Stimulated activated CD4-positive, alpha-beta T cell treated with anti-CD3 and anti-CD28 coated beads, Interleukin-2, amount 100 ng/mL, for 4 hours (primary cell): ENCODE measurements around the gene WDR31.
A peak's percentile ranks its signal among the peaks of the same experiment; 100 is the strongest.
"Not testable (repeated sequence)": the region's sequence is repeated elsewhere in the genome, so short reads cannot be mapped to it uniquely, and the experiment has no call there.

Experiments
- DNase-seq: peaks from one replicate; pipeline ENCODE4 v3.0.0-alpha.2; 2020; ENCODE audit warnings: low read depth

Gene WDR31

DNA sequence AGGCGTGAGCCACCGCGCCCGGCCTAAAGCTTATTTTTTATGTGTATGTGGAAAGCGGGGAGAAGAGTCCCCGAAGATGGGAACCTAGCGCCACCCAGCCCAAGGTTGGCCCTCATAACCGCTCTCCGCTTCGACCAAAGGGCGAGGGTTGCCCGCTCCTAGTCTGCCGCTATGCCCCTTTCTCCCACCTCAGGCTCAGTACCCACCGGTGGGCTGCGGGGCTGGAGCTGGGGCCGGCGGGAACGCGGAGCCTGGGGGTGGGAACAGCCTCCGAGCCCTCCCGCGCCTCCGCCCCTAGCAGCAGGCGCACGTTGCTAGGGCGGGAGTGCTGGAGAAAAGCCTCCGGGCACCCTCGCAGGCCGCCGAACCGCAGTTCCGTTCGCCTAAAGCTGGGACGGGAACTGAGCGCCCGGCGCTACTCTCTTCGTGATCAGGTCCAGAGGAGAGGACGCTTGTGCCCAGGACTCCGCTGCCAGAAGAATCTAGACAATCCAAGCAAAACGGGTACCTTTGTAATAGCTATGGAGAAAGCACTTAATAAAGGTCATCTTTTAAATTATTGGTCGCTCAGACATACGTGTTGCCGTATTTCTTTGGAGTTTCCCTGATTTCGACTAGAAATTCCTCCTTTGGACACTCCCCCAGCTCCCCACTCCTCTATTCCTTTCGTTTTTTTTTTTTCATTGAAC, at the start of gene WDR31:
Gene WDR31 (minus strand): TSS at position 265 of the 689 bp plus-strand sequence. CDS start 8,253 bp downstream, outside the sequence.
- peak; percentile 73 for DNase-seq

DNA sequence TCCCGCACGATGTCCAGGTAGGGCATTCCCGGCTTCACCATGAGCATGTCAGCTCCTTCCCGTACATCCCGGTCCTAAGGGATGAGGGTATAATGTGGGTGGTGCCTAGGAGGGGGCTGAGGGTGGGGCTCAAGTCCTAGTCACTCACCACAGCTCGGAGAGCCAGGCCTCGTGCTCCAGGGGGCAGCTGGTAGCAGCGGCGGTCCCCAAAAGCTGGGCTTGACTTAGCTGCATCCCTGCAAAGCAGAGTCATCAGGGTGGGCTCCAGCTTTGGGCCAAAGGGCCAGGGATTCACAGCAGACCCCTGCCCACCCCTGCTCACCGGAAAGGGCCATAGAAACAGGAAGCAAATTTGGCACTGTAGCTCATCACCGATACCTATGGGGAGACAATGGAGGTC, 49.4 kb upstream of the WDR31 start:
- DNase-seq, result no peak

DNA sequence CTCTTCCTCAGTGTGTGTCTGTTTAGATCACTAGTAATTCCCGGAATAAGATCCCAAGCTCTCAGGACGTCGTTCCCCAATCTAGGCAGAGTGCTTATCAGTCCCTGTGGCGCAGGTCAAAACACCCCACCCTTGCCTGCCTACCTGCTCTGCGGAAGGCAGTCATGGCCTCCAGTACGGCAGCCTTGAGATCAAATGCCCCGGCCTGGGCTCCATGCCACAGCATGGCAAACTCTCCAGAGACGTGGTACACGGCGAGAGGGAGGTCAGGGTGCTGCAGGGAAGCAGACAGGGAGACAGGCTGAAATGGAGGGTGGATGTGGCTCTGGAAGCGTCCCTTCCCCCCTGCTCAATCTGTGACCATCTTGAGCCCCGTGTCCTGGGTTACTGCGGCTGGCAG, 48.8 kb upstream of the WDR31 start:
- no peak for DNase-seq

DNA sequence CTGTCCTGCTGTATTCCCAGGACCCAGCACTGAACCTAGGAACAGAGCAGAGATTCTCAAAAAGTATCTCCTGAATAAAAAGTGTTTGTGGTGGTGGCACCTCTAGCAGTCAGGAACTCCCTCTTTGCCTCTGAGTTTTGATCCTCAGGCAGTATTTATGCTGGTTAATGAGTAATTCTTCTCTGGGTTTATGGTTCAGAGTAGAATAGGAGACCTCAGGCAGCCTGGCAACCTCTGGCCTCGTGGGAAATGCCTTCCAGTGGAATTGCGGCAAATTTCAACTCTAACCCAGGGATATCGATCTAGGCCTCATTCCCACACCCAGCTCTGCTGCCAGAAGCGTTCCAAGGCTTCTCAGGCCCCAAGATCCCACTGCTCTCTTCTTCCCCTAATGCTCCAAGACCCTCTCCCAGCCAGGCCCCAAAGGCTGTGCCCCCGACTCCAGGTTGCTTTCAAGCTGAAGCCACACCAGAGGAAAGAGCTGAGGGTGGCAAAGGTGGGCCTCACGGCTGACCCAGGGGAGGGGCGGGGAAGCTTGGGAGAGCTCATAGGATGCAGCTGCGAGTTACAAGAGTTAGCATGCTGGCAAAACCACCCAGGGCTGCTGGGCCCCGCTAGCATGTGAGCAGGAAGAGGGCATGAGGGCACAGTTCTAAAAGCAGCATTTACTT, 47.6 kb upstream of the WDR31 start:
- DNase-seq, result no peak

DNA sequence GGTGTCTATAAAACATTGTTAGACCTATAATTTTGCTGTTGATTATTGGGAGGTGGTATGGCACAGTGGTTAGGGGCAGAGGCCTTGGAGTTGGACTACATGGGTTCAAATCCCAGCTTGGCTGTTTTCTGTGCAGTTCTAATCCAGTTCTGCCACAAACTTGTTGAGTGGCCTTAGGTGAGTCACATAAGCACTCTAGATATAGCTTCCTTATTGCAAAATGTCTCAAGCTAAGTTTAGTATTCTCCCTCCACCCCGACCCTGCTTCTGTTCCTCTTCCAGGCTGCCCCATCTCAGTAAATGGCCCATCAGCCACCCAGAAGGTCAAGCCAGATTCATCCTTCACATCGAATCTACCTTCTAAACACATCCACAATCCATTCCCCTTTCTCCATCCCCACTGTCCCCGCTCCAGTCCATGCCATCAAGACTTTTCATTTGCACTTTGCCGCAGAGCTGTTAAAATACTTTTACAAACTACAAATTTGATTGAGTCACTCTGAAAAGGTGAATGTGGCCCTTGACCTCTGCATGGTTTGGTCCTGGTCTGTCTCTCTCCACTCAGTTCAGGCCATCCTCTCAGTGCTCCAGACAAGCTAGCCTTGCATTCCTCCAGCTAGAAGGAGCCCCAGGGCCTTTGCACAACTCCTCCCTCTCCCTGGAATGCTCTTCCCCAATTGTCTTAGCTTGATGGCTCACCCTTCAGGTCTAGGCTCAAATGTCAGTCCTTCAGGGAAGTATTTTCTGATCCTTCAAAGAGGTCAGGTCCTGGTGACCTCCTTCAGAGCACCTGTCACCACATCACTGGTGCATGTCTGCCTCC, 46.7 kb upstream of the WDR31 start:
- DNase-seq, result no peak

DNA sequence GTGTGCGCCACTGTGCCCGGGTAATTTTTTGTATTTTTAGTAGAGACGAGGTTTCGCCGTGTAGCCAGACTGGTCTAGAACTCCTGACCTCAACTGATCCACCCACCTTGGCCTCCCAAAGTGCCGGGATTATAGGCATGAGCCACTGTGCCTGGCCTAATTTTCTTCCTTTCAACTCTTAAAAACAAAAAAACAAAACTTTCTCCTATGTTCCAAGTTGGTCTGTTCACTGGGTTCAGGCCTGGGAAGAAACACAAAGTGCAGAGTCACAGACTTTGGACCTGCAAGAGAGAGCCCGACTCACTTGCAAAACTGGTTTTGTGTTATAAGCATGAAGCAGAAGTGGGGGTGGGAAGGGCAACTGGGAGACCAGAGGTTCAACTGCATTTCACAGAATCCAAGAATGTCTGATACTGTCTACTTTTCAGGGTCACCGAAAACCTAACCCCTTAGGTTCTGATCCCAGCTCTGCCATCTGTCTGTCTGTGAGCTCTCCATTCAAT, 41.9 kb upstream of the WDR31 start:
- DNase-seq, result no peak

DNA sequence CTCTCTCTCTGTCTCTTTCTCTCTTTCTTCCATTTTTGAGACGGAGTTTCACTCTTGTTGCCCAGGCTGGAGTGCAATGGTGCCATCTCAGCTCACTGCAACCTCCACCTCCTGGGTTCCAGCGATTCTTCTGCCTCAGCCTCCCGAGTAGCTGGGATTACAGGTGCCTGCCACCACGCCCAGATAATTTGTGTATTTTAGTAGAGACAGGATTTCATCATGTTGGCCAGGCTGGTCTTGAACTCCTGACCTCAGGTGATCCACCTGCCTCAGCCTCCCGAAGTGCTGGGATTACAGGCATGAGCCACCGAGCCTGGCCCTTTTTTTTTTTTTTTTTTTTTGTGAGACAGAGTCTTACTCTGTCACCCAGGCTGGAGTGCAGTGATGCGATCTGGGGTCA, 41.4 kb upstream of the WDR31 start:
- DNase-seq, result not testable (repeated sequence)

DNA sequence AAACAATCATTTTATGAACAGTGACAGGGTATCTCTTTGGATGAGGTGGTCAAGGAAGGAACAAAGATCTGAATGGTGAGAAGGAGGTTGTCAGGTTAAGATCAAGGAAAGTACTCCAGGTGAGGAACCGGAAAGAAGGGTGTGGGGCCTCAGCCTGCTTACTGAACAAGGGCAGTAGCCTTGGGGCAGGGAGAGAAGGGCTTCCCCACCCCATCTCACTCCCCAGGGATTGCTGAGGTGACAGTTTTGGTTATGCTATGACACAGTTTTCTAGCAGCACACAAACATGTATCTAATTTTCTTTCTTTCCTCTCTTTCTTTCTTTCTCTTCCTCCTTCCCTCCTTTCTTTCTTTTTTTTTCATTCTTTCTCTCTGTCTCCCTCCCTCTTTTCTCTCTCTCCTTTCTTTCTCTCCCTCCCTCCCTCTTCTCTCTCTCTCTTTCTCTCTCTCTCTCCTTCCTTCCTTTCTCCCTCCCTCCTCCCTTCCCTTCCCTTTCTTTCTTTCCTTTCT, 40.8 kb upstream of the WDR31 start:
- DNase-seq, result no peak

DNA sequence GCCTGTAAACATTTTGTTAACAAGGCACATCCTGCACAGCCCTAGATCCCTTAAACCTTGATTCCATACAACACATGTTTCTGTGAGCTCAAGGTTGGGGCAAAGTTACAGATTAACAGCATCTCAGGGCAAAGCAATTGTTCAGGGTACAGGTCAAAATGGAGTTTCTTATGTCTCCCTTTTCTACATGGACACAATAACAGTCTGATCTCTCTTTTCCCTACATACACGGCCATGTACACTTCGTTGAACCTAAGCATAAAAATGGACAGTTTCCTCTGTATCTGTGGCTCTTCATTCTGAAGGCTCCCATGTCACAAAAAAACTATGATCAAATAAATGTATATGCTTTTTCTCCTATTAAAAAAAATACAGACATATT, 39.7 kb upstream of the WDR31 start:
- DNase-seq, result not testable (repeated sequence)

DNA sequence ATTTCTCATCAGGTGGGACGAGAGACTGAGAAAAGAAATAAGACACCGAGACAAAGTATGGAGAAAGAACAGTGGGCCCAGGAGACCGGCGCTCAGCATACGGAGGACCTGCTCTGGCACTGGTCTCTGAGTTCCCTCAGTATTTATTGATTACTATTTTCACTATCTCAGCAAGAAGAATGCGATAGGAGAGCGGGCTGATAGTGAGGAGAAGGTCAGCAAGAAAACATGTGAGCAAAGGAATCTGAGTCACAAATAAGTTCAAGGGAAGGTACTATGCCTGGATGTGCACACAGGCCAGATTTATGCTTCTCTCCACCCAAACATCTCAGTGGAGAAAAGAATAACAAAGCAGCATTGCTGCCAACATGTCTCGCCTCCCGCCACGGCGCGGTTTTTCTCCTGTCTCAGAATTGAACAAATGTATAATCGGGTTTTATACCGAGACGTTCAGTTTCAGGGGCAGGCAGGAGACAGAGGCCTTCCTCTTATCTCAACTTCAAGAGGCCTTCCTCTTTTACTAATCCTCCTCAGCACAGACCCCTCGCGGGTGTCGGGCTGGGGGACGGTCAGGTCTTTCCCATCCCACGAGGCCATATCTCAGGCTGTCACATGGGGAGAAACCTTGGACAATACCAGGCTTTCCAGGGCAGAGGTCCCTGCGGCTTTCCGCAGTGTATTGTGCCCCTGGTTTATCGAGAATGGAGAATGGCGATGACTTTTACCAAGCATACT, 39.2 kb upstream of the WDR31 start:
- DNase-seq, result not testable (repeated sequence)

DNA sequence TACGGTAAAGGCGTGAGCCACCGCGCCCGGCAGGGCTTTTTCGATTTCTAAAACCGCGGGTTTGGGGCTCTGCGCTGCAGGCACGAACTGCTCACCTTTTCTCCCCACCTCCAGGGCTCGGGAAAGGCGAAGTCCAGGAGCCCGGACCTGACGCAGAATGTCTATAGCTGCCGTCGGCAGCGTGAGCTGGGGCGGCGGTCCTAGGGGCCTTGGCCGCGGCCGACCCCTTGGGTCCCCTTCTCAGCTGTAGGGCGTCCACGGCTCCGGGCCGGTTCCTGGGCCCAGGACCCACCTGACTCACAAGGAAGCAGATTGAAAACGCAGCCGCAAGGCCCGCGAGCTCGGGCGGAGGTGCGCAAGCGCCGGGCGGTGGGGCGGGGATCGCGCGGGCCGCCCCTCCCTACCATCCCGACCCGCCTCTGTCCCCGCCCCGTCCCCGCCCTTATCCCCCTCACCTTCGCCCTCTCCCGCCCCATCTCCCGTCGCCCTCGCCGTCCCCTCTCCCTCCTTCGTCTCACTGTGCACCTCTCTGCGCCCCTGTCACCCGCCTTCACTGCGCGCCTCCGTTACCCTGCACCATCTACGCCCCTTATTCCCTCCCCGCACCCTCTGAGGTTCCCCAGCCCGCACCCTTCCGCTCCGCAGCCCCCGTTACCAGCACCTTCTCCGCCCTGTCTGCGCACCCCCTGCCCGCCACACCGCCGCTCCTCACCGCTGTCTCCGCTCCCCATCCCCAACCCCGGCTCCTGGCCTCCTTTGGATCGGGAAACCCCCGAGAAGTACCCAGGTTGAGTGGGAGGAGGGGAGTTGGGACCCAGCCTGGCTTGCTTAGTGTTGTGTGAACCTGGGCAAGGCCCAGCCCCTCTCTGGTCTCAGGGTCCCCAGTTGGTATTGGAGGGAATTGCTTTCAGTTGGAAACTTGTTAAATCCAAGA, 36.8 kb upstream of the WDR31 start, which contains the start of gene HDHD3:
Gene HDHD3 (minus strand): TSS at position 353 of the 934 bp plus-strand sequence. CDS start 2,632 bp downstream, outside the sequence.
- peak; percentile 69 for DNase-seq

DNA sequence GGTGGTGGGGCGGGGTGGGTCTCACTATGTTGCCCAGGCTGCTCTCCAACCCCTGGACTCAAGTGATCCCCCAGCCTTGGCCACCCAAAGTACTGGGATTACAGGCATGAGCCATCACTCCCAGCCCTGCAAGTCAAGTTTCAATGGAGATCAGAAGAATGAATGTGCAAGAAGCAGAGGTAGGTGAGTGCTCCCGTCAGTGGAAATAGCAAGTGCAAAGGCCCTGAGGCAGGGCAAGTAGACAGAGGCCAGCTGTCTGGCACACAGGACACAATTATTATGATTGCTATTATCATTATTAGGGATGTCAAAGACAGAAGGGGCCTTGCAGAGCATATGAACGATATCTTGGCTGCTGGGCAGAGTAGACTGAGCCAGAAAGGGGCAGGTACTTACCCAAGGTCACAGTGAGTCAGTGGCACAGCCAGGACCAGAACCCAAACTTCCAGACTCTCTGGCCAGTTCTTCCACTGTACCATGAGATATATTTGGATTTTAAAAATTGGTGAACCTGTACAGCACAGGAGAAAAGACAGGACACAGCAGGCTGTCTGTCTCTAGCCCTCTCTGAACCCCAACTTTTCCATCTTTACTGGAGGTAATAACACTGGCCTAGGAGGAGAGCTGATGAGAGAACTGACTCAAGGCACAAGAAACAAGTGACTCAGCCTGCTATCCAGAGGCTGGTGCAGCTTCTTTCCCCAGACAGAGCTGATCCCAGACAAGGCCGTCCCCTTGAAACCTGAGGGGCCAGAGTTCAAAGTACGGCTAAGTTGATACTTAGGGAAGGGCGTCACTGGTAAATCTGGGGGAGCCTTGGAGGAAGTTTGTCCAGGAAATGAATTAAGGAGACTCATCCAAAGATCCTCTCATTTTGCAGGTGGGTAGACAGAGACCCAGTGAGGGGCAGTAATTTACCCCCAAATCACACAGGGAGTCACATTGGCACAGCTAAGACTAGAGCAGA, 35.3 kb upstream of the WDR31 start:
- no peak for DNase-seq

DNA sequence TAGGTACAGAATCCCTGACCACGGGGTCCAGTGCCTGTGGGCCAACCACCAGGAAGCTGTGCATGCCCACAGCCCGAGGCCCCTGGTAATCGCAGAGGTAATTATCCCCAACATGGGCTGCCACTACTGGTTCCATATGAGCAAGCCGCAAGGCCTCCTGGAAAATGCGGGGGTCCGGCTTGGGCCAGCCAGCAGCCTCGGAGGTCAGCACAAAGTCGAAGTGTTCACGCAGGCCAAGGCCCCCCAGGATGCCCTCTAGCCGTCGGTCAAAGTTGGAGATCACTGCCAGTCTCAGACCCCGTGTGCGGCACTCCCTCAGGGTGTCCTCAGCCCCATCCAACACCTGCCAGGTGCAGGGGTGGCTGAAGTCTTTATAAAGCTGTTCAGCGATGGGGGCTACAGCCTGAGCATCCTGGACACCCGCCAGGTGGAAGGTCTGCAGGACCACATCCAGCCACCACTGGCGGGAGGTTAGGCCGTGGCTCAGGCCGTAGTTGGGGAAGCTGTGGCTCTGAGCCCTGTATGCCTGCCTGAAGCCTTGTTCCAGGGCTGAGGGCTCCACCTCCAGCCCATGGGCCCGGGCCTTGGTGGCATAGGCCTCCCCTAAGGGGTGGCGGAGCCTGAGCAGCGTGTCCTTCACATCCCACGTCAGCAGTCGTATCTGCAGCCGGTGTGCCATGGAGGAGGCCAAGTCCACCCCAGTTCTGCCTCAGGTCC, 33.8 kb upstream of the WDR31 start:
- DNase-seq, result no peak

DNA sequence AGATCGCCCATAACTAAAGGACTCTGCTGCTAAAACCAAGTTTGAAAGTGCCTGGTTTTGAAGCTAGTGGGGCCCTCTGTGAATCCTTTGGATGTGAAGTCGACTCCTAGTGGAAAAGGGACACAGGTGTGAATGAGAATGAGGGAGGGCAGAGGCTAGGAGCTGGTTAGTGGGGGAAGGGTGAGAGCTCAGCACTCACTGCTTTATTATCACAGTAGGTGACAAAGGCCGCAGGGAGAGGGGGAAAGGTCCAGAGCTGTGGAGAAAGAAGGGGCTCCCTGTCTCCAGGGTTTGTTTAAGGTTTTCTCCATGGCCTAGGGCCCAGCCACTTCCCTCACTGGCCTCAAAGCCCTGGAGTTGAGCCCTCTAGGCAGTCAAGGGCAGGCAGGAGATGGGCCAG, 33.2 kb upstream of the WDR31 start:
- no peak for DNase-seq

DNA sequence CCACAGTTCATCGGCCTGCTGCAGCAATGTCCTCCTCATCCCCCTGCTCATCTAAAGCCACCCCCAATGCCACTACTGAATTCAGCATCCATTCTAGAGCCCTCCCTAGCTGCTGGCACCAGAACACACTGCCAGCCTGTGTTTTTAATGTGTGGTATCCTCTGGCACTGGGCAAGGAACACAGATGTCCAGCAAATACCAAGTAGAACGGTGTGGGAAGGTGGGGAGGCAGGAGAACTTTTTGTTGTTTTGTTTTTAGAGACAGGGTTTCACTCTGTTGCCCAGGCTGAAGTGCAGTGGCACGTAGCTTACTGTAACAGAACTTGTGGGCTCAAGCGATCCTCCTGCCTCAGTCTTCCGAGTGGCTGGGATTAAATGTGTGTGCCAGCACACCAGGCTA, 32.0 kb upstream of the WDR31 start:
- DNase-seq, result no peak

DNA sequence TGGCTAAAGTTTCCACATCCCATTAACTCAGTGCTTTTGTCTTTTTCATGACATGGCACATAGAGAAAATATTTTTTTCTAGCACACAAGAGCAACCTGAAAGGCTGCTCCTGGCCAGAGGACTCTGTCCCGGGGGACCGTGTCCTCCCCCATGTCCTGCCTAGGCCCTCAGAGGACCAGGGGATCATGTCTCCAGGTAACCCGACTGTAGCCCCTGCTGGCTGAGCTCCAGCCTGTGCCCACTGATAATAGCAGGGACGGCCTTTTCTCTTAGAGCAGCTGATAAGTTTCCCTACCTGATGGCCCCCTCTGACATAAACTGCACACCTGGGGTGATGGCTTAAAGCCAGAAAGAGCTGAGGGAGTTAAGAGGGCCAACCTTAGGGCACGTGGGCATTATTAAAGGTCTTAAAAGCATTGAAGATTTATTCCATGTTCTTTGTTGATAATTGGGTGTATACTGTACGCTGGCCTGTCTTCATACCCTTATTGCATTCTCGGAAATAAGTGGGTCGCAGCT, 30.8 kb upstream of the WDR31 start:
- DNase-seq, result no peak

DNA sequence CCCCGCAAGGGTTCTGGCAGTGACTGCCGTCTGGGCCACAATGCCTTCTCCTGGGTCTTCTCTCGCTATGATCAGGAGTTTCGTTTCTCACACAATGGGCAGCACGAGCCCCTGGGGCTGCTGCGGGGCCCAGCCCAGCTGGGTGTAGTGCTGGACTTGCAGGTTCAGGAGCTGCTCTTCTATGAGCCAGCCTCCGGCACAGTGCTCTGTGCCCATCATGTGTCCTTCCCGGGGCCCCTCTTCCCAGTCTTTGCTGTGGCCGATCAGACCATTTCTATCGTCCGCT, 29.7 kb upstream of the WDR31 start:
- DNase-seq, result no peak

DNA sequence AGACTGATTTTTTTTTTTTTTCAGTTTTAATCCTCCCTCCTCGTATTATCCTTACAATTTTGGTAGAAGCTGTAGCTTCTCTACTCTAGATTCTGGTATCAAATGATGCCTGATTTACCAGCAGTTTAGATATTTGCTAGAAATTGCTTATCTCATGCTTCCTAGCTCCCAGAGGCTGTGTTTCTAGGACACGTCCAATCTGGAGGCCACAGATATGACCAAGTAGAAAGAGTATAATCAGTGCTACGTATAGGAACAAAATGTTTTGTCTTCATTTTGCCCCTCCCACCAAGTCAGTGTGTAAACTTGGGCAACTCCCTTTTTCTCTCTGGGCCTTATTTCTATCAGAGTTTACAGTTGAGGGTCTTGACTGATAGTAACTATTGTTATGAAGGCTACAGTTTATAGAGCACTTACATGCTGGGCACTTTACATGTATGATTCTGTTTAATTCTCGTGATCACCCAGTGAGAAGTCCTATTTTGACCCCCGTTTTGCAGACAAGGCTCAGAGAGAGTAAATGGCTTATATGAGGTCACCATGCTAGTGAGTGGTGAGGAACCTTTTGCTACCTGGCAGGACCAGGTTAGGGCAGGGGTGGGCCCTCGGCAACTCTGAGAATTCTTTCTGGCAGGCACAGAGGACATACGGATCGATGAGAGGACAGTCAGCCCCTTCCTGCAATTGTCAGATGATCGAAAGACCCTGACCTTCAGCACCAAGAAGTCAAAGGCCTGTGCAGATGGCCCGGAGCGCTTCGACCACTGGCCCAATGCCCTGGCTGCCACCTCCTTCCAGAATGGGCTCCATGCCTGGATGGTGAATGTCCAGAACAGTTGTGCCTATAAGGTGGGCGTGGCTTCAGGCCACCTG, 29.1 kb upstream of the WDR31 start:
- DNase-seq, result no peak
